ENCODE data around the gene CDON.

Gene CDON

DNA sequence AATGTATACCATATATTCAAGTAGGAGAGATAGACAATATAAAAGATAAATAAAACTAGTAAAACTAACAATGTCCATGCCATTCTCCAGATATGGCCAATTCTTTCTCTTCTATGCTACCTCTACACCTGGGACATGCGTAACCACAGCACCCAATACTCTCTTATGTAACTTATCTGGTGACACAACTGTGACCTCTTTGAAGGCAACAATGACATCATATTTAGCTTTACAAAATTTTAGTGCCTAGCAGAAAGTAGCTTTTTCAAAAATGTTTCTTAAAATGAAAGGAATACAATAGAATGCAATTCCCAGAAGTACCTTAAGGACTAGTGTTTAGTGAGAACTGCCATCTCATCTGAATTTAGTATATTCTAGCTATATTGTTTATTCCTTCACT, 36.8 kb downstream of the CDON start:
- Mint-ChIP-seq H3K27me3 (ENCODE audit: low read depth) (no peaks in the 10 kb centered on the region), H3K9me3 (no peaks in the 10 kb centered on the region), H3K36me3 (ENCODE audit: low read depth) (peaks cover 6% of the 10 kb centered on the region), H3K4me3 (no peak overlapping the region), H3K4me1 (peaks cover 35% of the 10 kb centered on the region), H3K27ac (no peak overlapping the region)
- TF ChIP-seq, protein P1, sequence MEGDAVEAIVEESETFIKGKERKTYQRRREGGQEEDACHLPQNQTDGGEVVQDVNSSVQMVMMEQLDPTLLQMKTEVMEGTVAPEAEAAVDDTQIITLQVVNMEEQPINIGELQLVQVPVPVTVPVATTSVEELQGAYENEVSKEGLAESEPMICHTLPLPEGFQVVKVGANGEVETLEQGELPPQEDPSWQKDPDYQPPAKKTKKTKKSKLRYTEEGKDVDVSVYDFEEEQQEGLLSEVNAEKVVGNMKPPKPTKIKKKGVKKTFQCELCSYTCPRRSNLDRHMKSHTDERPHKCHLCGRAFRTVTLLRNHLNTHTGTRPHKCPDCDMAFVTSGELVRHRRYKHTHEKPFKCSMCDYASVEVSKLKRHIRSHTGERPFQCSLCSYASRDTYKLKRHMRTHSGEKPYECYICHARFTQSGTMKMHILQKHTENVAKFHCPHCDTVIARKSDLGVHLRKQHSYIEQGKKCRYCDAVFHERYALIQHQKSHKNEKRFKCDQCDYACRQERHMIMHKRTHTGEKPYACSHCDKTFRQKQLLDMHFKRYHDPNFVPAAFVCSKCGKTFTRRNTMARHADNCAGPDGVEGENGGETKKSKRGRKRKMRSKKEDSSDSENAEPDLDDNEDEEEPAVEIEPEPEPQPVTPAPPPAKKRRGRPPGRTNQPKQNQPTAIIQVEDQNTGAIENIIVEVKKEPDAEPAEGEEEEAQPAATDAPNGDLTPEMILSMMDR (IDR thresholded peaks at IDR 0.05; ENCODE audit: unreplicated experiment in 3 of 3): no peak

DNA sequence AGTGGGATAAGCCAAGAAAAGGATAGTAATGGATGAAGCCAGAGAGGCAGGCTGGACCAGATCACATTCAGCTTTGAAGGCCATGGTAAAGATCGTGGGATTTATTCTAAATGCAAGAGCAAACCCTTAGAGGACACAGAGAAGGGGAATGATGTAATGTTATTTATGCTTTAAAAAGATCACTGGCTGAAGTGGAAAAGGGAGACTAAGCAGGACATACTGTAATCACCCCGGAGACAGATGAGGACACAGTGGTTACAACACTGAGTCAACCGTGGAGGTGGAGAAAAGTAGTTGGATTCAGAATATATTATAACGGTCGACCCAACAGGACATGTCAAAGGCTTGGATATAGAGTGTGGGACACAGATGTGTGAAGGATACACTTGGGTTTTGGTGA, 38.5 kb downstream of the CDON start:
- Mint-ChIP-seq H3K9me3 (no peaks in the 10 kb centered on the region), H3K4me3 (no peak overlapping the region), H3K4me1 (peaks cover 30% of the 10 kb centered on the region), H3K36me3 (ENCODE audit: low read depth) (peaks cover 20% of the 10 kb centered on the region), H3K27ac (no peak overlapping the region), H3K27me3 (ENCODE audit: low read depth) (no peaks in the 10 kb centered on the region)
- TF ChIP-seq, protein P1 (IDR thresholded peaks at IDR 0.05; ENCODE audit: unreplicated experiment in 3 of 3): no peak

DNA sequence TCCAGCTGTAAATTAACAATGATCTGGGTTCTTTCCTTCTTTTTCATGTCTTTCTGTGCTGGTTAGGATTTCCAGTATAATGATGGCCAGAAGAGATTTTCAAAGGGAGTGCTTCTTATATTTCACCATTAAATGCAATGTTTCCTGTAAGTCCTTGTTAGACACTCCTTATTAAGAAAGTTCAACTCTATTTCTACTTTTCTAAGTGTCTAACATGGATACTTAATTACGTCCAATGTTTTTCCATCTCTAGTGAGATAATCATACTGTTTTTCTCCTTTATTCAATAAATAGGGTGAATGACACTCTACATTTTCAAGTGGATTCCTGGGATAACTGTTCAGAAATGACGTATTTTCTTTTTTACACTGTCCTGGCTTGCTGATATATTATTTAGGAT, 49.8 kb downstream of the CDON start:
- TF ChIP-seq, protein P1 (IDR thresholded peaks at IDR 0.05; ENCODE audit: unreplicated experiment in 3 of 3): no peak
- no peak overlapping the region for H3K4me3 Mint-ChIP-seq
- H3K4me1 Mint-ChIP-seq: peaks cover 22% of the 10 kb centered on the region
- H3K27me3 Mint-ChIP-seq (ENCODE audit: low read depth): no peaks in the 10 kb centered on the region
- H3K27ac Mint-ChIP-seq: no peak overlapping the region
- peaks cover 65% of the 10 kb centered on the region for H3K36me3 Mint-ChIP-seq (ENCODE audit: low read depth)
- no peaks in the 10 kb centered on the region for H3K9me3 Mint-ChIP-seq

DNA sequence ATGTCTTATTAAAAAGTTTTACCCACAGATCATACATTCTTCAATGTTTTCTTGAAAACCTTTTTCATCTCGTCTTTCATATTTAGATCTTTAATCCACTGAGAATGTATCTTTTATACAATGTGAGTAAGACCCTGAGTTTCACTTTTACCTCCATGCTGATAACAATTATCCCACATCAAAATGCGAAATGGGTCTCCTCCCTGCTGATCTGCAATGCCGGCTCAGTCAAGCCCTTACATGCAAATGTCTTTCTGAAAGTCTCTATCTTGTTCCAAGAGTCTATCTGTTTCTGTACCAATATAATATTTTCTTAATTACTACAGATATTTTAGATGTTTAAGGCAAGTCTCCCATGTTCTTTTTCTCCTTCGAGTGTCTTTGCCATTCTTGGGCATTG, 50.9 kb downstream of the CDON start:
- Mint-ChIP-seq H3K4me3 (no peak overlapping the region), H3K27ac (peak overlapping the region in 2 of 3 experiments; percentile 21 to 24), H3K9me3 (no peaks in the 10 kb centered on the region), H3K36me3 (ENCODE audit: low read depth) (peaks cover 66% of the 10 kb centered on the region), H3K27me3 (ENCODE audit: low read depth) (no peaks in the 10 kb centered on the region), H3K4me1 (peaks cover 33% of the 10 kb centered on the region)
- TF ChIP-seq, protein P1 (IDR thresholded peaks at IDR 0.05; ENCODE audit: unreplicated experiment in 3 of 3): no peak

DNA sequence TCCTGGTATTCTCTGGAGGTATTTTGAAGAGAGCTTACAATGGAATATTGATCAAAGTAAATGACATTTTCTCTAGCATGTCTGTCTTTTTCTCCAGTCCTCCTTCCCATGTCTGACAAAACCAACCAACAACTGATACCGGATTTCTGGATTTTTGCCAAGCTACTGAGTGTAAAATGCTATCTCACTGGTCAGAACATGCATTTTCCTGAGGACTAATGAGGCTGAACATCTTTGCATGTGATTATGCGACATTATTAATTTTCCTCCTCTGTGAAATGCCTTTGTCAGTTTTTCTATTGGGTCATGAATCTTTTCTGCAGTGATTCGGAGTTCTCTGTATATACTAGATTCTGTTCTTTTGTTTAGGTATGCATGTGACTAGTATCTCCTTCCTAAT, 51.4 kb downstream of the CDON start:
- H3K27me3 Mint-ChIP-seq (ENCODE audit: low read depth): no peaks in the 10 kb centered on the region

DNA sequence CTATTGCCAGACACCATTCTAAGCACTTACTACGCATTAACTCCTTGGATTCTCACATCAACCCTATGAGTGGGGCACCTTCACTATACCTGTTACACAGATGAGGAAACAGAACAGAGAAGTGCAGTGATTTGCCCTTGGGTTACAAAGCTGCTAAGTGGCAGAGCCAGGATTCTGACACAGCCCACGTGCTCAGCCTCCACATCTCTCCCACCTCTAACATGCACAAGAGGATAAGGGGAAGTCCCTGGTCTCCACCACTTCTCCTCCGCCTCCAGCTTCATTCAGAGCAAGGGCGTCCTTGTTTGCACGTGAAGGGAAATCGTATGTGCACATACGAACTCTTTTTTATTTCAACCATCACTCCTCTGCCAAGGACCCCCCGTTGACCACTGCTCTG, 53.7 kb downstream of the CDON start:
- H3K4me1 Mint-ChIP-seq: peaks cover 36% of the 10 kb centered on the region
- TF ChIP-seq, protein P1 (IDR thresholded peaks at IDR 0.05; ENCODE audit: unreplicated experiment in 3 of 3): no peak
- H3K27me3 Mint-ChIP-seq (ENCODE audit: low read depth): no peaks in the 10 kb centered on the region
- peak overlapping the region in 2 of 3 experiments; percentile 25 to 72 for H3K27ac Mint-ChIP-seq
- peaks cover 65% of the 10 kb centered on the region for H3K36me3 Mint-ChIP-seq (ENCODE audit: low read depth)
- H3K9me3 Mint-ChIP-seq: no peaks in the 10 kb centered on the region
- no peak overlapping the region for H3K4me3 Mint-ChIP-seq

More for the DNA sequence above, 51.4 kb downstream of the CDON start:
- no peaks in the 10 kb centered on the region for H3K9me3 Mint-ChIP-seq
- TF ChIP-seq, protein P1 (IDR thresholded peaks at IDR 0.05; ENCODE audit: unreplicated experiment in 3 of 3): no peak
- peak overlapping the region in 2 of 3 experiments; percentile 21 to 24 for H3K27ac Mint-ChIP-seq
- H3K36me3 Mint-ChIP-seq (ENCODE audit: low read depth): peaks cover 67% of the 10 kb centered on the region
- H3K4me3 Mint-ChIP-seq: no peak overlapping the region
- peaks cover 36% of the 10 kb centered on the region for H3K4me1 Mint-ChIP-seq

Measured in nephron (organoid).